SW480 (cell line): ENCODE results near the gene TNNT1.
"Not testable (repeated sequence)": the region's sequence is repeated elsewhere in the genome, so short reads cannot be mapped to it uniquely, and the experiment has no call there.

ENCODE experiments used
- DNase-seq: peaks from one replicate; pipeline ENCODE4 v3.0.0-alpha.2; 2016; ENCODE audit warnings: low spot score

Gene TNNT1

DNA sequence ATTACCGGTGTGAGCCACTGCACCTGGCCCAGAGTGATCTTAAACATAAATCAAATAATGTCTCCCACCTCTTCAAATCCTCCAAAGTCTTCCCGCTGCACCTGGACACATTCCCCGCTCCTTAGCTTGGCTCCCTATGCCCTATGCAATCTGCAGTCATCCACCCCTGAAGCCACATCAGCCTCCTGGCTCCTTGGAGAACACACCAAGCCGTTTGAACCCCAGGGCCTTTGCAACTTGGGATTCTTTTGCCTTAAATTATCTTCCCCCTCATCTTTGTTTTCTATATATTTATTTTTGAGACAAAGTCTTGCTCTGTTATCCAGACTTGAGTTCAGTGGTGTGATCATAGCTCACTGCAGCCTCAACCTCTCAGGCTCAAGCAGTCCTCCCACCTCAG lies 20.1 kb upstream of the TNNT1 start:
- no peak for DNase-seq

DNA sequence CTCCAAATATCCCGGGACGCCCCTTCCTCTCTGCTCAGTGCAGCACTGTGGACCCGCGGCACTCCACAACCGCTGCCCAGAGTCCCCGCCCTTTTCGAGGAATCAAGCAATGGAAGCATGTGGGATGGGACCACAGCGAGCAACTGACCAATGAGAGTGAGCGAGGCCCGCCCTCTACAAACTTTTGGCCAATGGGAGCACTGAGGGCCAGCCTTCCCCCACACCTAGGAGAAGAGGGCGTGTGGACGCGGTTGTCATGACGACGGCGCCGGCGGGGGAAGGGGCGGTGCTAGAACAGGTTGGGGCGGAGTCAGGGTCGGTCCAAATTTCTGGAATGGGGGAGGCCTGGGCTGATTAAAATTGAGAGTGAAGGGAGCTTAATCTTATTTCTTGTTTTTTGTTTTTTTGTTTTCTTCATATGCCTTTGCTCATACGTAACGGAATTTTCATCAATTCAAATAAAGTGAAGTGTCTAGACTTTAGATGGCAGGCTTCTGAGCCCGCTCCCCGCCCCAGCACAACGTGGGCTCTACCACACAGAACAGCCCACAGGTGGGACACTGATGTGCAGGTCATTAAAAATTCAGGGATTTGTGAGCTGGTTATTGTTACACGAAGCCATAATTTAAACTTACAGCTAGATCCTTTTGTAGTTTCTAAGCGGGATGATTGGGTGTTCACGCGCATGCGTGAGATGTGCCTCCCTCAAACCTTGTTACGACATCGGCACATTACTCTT lies 17.7 kb upstream of the TNNT1 start, which contains the start of gene DNAAF3:
Gene DNAAF3 (minus strand): TSS at position 84 of the 739 bp plus-strand sequence. CDS start 200 bp downstream, outside the sequence.
- peak; percentile 100 for DNase-seq

DNA sequence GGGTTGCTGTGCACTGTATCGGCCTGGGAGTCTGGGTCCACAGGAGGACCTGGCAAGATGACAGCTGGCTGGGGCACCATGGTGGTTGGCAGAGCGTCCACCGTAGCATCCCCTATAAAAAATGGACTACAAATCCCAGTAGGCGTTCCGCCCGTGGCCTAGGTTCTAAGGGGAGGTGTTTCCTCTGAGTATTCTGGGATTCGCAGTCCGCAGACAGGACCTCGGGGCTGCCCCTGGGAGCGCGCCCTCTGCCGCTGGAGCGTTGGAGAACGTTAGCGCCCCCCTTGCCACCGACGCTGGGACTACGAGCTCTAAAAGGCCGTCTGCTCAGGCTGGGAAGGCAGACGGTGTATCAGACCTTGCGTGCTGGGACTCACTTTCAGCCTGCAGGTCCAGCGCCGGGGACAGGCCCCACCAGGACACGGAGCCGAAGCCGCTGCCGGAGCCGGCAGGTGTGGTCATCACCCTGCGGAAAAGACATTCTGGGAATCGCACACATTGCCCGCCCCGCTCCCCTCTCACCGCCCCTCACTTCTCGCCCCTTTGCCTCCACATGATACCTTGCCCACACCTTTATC lies 17.0 kb upstream of the TNNT1 start:
- DNase-seq, result peak; percentile 98

DNA sequence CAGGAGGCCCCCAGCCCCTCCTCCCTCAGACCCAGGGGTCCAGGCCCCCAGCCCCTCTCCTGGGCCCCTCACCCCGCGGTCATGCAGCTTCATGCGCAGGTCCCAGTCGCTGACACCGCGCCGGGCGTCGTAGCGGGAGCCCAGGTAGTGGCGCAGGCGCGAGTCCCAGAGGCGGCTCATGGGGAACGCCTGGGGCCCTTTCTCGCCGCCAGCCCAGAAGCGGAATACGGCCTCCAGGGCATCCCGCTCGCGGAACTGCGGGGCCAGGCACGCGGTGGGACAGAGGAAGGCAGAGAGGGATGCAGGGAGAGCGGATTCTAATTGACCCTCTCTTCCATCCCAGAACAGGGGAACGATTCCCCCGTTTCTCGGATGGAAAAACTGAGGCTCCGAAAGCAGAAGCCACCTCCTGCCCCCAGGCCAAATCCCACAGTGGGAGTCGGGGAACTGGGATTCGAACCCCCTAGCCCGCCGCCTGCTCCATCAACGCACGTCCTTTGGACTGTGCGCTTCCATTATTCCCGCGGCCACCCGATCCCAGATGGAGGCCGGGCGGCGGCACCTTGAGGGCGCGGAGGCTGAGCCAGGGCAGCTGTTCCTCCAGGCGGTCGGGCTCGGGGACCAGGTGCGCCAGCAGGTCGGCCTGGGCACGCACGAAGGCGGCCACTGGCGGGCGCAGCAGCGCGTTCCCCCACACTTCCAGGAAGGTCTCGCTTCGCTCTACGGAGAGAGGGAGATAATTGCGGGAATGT lies 12.7 kb upstream of the TNNT1 start:
- no peak for DNase-seq

DNA sequence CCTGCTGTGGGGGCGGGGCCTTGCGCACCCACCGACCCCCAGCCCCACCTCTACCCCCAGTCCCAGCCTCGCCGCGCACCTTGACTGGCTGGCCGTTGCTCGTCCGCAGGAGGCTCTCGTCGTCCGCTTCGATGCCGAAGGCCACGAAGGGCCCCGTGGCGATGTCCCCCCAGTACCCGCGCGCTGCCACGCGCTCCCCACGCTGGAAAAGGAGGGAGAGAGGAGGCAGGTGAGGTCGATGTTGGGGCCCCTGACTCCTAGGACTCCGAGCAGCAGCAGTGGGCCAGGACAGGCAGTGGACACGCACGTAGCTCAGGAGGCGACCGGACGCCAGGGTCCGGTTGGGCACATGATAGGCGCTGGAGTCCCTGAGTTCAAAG lies 12.0 kb upstream of the TNNT1 start:
- no peak for DNase-seq

DNA sequence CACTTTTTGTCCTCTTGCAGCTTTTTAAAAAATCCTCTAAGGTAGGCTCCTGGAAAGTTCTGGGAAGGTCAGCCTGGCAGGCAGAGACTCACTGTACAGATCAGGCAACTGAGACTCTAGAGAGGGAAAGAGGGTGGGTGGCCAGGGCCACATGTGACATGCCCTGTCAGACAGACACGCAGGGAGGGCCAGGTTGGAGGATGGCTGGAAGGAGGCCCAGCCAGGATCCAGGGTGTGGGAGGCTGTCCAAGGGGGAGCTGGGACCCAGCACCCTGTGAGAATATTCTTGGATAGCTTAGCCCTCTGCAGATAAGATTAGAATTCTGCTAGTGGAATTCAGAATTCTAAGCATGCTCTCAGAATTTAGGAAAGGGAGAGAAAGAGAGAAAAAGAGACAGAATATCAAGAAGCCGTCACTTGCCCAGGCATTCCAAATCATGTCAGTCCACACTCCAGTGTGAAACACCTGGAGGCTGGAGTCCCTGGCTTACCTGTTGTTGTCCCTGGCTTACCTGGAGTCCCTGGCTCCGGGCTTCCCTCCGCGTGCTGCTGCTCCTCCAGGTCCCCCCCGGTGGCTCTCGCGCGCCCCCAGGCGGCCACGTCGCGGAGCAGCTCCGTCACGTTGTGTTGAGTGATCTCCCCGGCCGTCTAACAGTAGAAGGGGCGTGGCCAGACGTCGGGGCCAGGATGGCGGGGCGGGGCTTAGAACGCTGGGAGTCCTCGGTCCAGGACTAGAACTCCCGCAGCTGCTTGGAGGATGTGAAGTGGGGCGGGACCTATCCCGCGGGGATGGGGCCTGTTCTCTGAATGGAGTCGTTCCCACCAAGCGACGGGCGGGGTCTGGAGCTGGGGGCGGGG lies 11.4 kb upstream of the TNNT1 start:
- DNase-seq, result peak; percentile 95

DNA sequence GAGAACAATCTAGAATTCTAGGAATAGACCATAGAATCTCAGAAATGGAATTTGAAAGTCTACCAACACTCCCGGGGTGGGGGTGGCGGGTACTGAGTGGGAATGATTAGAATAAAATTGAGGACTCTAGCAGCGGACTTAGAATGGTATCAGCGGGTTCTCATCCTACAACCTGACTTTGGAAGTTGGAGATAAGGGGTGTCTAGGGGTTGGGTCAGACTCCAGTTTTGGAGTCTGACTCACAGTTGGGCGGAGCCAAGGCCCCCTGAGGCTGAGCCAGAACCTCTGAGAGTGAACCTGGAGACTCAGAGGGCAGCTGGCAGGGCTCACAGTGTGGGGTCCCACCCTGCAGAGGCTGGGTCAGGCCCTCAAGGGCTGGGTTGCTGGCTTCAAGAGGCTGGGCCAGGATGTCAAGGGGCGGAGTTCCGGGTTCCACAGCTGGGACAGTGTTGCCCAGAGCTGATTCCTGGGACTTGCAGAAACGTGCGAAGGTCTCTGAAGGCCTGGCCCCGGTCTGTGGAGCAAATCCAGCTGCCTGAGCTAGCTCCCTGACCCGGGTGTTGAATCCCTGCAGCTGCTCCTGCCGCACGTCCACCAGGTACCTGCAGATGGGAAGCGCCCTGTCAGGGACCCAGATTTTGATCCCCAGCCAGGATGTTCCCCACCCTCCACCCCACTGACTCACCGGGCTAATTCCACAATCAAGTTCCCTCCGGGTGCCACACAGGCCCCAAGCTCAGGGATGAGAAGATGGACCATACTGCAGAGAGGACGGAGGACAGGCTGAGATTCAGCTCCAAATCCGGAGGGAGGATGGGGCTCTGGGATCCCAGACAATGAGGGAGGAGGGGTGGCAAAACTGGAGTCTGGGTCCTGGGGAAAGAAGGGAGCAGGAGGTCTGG lies 10.1 kb upstream of the TNNT1 start:
- DNase-seq, result no peak

DNA sequence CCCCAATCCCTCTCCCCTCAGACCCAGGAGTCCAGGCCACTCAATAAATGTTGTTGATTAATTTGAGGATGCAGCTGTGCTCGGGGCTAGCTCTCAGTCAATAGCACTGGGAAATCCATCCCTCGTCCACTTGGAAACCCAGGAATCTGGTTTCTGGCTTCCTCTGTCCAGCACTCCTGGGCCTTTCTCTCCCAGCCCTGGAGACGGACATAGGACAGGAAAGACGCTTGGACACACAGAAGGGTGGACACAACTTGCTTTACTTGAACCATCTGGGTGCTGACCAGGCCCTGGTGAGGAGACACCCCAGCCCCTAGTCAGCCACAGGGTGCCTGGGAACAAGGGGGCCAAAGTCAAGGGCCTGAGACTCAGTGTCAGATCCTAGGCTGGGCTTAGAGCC lies 9.4 kb upstream of the TNNT1 start:
- DNase-seq, result no peak

DNA sequence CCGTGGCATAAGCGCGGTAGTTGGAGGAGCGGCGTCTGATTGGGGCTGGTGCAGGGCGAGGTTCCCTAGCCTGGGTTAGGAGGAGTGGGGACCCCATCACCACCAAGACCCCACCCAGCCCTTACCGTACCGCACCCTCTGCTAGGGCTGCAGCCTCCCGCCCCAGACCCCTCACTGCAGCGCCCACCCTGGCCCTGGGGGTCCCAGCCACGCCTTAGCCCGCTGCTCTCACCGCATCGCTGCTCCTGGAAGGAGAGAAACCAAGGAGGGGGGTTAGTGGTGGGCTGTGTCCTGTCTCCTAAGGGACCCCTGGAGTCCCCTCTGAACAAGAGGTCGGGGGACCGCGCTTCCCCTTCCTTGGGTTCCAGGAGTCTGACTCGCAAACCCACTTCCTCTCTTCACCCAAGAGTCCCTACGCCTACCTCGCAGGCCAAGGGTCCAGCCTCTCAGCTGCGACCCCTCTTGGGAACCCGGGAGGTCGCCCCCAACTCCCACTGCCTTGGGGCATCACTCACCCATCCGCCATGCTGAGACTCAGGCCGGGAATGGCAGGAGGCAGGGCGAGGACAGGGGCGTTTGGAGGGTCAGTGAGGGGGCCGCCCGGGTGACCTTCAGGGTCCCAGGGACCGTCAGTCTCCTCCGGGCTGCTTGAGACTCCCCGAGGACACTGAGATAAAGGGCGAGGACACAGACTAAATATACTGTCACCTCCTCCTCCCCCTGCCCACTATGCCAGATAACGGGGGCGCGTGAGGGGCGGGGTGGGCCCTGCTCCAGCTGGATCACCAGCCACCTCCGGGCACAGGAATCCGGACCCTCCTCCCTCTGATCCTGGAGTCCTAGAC lies 8.3 kb upstream of the TNNT1 start, which contains the start of gene TNNI3:
Gene TNNI3 (minus strand): TSS at position 669 of the 845 bp plus-strand sequence. CDS start 143 bp downstream, at position 526.
- no peak for DNase-seq

DNA sequence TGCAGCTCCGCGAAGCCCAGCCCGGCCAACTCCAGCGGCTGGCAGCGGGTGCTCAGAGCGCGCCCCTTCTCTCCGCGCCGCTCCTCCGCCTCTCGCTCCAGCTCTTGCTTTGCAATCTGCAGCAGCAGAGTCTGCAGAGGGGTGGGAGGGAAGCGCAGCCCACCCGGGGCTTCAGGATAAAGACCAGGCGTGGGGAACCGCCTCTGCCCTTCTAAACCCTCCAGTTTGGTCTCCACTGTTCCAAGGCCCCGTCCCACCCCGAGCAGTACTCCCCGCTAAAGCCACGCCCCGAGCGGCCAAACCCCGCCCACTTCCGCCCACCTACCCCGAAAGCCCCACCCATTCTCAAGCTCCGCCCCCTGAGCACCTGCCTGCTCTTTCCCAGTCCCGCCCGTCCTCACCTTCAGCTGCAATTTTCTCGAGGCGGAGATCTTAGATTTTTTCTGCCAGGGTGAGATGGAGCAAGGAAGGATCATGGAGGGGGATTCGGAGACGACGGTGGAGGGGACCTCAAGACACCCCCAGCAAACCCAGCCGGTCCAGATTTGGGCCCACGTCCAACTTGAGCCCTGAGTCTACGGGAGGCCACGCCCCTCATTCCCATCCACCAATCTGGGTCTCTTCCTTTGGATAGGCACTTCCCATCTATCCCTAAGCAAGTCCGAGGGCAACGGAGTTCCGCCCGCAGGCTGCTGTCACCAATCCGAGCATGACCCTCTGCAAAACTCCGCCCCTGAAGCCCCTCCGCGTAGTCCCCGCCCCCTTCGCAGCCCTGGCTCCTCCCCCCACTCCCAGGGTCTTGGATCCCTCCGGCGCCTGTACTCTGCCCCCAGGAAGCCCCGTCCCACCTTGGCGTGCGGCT lies 7.4 kb upstream of the TNNT1 start:
- DNase-seq, result peak; percentile 97

DNA sequence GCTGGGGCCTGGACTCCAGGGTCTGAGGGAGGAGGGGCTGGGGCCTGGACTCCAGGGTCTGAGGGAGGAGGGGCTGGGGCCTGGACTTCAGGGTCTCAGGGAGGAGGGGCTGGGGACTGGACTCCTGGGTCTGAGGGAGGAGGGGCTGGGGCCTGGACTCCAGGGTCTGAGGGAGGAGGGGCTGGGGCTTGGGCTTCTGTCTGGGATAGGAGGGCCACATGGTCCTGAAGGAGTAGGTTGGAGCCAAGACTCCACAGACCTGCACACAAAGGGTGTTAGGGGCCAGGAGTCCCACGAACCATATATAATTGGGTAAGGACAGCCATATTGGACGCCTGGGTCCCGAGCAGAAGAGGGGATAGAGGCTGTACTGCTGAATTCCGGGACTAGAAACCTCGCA lies 6.8 kb upstream of the TNNT1 start:
- DNase-seq, result not testable (repeated sequence)

DNA sequence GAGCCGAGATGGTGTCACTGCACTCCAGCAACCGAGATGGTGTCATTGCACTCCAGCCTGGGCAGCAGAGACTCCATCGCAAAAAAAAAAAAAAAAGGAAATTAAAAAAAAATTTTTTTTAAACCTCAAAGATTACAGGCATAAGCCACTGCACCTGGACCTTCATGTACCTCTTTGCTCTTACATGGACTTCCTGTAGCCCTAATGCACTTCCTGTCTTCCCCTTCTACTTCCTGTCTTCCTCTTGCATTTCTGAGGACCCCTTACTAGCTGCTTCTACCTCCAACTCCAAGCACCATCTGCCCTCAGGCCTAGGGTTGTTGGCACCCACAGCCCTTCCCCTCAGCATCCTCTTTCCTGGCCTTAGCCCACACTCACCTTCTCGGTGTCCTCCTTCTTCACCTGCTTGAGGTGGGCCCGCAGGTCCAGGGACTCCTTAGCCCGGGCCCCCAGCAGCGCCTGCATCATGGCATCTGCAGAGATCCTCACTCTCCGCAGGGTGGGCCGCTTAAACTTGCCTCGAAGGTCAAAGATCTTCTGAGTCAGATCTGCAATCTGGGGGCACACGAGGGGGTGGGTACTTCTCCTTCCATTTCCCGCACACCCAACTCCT lies 4.8 kb upstream of the TNNT1 start:
- DNase-seq, result no peak

DNA sequence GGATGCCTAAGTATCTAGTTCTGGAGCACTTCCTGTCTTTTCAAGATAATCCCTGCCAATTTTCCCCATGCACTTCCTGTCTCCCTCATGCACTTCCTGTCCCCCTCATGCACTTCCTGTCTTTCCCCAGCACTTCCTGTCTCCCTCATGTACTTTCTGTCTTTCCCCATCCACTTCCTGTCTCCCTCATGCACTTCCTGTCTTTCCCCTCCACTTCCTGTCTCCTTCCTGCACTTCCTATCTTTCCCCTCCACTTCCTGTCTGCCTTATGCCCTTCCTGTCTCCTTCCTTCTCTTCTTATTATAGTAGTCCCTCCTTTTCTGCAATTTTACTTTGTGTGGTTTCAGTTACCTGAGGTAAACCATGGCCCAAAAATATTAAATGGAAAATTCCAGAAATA lies 3.0 kb upstream of the TNNT1 start:
- DNase-seq, result no peak

DNA sequence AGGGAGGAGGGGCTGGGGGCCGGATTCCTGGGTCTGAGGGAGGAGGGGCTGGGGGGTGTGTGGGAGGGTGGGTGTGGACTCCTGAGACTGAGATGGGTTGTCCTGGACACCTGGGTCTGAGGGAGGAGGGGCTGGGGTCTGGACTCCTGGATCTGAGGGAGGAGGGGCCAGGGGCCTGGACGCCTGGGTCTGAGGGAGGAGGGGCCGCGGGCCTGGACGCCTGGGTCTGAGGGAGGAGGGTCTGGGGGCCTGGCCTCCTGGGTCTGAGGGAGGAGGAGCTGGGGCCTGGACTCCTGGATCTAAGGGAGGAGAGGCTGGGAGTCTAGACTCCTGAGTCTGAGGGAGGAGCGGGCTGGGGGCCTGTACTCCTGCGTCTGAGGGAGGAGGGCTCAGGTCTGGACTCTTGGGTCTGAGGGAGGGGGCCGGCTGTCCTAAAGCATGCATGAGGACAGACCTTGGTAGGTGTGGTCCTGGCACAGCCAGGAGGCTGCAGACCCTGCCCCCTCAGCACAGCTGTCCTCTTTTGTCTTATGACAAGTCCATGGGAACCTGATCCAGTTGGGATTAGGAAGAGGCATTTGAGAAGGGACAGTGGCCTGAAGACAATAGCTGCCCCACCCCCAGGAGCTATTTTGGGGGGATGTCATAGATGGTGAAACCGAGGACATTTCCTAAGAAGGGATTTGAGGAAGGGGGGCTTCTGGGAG lies 1.3 kb downstream of the TNNT1 start:
- DNase-seq, result no peak

DNA sequence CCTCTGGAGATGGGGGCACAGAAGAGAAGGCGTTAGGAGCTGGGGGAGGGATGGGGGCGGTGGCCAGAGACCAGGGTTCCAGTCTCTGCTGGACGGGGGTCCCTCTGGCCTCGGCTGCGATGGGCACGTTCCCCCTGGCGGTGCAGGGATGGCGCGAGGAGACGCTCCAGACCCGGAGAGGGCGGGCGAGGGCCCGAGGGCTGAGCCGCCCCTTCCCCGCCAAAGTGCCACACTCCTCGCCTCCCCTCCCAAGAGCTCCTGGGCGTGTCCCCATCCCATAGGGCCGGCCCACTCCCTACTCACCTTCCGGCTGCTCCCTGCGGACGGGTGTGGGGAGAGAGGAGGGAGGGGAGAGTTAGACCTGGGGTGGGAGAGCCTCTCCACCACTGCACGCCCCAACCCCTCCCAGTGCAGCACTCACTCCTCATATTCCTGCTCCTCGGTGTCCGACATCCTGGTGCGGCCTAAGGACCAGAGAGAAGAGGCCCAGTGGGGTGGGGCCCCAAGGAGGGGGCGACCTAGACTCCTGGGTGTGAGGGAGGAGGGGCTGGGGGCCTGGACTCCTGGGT lies 2.2 kb downstream of the TNNT1 start:
- DNase-seq, result peak; percentile 88

DNA sequence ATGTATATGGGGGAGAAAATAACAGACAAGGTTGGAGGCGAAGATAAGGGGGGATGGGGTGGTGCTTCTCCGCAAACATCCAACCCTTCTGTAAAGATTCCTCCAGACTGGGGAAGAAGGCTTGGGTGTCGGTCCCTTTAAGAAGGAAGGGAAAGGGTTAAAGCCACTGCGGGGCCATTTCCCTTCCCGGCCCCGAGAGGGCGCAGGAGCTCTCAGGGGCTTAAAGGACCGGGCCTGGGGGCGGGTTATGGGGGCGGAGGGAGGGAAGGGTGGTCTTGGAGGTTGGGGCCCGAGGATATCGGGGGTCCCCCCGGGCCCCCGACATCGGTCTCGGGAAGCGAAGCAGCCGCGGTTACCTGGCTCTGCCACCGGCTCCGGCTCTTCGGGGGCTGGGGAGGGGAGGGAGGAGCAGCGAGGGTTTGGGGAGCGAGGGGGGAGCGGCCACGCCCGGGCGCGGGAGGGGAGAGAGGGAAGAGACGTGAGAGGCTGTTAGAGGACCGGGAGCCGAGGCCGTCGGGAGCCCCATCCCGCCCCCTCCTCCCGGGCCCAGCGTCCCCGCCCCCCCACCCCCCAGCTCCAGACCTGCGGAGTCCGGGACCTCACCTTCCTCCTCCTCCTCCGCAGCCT lies 2.8 kb downstream of the TNNT1 start:
- DNase-seq, result peak; percentile 82

DNA sequence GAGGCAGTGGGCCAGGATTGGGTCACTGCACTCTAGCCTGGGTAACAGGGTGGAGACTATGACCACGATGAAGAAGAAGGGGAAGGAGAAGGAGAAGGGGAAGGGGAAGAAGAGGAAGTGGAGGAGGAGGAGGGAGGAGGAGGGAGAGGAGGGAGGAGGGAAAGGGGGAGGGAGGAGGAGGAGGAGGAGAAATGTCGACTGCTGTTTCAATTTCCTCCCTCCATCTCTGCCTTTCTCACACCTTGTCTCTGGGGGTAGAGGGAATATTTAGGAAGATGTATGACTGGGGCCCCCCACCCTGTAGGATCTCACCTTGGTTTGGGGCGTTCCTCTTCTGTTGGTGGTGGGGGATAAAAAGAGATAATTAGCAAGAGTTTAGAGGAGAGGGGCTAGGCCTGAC lies 3.8 kb downstream of the TNNT1 start:
- DNase-seq, result no peak
